ENCODE data around the gene FCAR. TPM values are rescaled to one million over a fixed set of nuclear protein-coding genes. Genes with fewer than 3 reads are reported as not detected.
"Not testable (repeated sequence)": the region's sequence is repeated elsewhere in the genome, so short reads cannot be mapped to it uniquely, and the experiment has no call there.

Gene FCAR
- not detected for total RNA-seq

DNA sequence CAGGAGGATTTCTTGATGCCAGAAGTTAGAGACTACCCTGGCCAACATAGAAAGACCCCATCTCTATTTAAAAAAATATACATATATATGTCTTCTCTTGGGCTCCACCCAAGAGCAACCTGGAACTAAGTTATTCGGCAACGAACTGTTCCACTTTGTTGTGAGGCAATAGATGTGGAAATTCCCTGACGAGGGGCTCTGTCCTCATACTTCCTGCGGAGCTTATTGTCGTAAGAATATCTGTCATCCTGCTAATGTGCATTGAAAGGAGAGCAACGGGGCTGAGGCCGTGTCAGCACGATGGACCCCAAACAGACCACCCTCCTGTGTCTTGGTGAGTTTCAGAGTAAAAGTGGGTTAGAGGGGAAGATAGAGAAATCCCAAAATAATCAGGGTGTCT lies at the start of gene FCAR:
Gene FCAR (plus strand): TSS at position 246 of the 400 bp plus-strand sequence. CDS start 55 bp downstream, at position 301.
- Mint-ChIP-seq H3K4me3 (no peak within 1 kb of the TSS), H3K36me3 (ENCODE audit: low read depth) (no peaks in the 10 kb centered on the region), H3K27me3 (peaks cover 13% of the 10 kb centered on the region), H3K9me3 (peaks cover 3% of the 10 kb centered on the region), H3K27ac (no peak within 1 kb of the TSS), H3K4me1 (peaks cover 6% of the 10 kb centered on the region)
- ChIA-PET POLR2A (no interaction called here), CTCF (interaction anchor here (0.6 kb wide), 1 partner anchor 178 kb away, joined by 3 read pairs; no protein-coding TSS in a partner anchor)
- no peak for DNase-seq

DNA sequence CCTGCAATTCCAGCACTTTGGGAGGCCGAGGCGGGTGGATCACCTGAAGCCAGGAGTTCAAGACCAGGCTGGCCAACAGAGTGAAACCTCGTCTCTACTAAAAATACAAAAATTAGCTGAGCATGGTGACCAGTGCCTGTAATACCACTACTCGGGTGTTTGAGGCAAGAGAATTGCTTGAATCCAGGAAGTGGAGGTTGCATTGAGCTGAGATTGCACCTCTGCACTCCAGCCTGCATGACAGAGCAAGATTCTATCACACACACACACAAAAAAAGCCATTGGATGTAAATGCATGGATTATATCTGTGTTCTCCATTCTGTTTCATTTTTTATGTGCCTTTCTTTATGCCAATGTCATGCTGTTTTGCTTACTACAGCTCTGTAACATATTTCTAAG lies 49.6 kb upstream of the FCAR start:
- CTCF ChIA-PET; H3K36me3 Mint-ChIP-seq (ENCODE audit: low read depth); H3K9me3 Mint-ChIP-seq; H3K4me3 Mint-ChIP-seq; DNase-seq; H3K4me1 Mint-ChIP-seq; POLR2A ChIA-PET; H3K27me3 Mint-ChIP-seq; H3K27ac Mint-ChIP-seq: not testable (repeated sequence)

DNA sequence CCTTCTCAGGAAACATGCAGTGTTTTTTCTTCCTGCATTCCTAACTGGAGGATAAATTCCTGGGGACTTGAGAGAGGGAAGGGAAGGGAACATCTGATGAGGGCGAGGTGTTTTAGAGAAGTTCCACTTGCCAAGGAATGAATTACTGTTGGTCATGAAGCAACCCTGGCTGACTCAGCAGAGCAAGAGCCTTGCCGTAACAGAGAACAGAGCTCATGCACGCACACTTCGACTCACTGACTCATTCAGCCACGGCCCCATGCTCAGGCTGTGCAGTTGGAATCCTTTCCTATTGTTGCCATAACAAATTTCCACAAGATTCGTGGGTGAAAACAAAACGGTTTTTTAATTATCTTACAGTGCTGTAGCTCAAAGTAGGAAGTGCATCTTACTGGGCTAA lies 48.7 kb upstream of the FCAR start:
- H3K9me3 Mint-ChIP-seq; H3K36me3 Mint-ChIP-seq (ENCODE audit: low read depth); H3K27ac Mint-ChIP-seq; H3K27me3 Mint-ChIP-seq; CTCF ChIA-PET; POLR2A ChIA-PET; H3K4me1 Mint-ChIP-seq; DNase-seq; H3K4me3 Mint-ChIP-seq: not testable (repeated sequence)

DNA sequence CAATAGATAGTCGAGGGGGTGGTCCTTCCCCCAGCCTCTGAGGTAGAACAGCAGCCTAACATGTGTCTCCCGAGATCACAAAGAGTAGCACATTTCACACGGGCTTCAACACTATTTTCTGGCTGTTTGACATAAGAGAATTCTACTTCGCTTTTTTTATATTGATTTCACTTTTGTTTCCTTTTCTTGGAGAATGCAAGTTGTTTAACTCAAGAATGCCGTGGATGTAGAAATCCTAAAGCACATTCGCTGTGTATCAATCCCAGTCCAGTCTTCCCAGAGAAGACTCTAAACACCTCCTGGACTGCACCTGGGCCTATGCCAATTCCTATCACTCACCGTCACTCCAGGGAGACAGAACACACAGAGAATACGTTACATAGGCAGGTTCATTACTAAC lies 46.0 kb upstream of the FCAR start:
- CTCF ChIA-PET; DNase-seq; H3K27me3 Mint-ChIP-seq; H3K4me3 Mint-ChIP-seq; H3K4me1 Mint-ChIP-seq; H3K27ac Mint-ChIP-seq; H3K36me3 Mint-ChIP-seq (ENCODE audit: low read depth); H3K9me3 Mint-ChIP-seq; POLR2A ChIA-PET: not testable (repeated sequence)

DNA sequence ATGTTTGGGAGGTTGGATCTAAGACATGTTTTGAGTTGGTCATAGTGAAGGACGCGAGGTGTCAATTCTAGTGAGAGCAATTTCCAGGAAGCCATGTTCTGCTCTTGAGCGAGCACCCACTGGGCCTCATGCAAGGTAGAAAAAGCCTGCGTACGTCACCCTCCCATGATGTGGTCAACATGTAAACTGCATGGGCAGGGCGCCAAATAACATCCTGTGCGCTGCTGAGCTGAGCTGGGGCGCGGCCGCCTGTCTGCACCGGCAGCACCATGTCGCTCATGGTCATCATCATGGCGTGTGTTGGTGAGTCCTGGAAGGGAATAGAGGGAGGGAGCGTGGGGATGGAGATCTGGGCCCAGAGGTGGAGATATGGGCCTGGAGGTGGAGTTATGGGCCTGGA lies 41.5 kb upstream of the FCAR start, which contains the start of gene KIR2DS4:
Gene KIR2DS4 (plus strand): TSS at position 181 of the 400 bp plus-strand sequence.
- H3K27me3 Mint-ChIP-seq; H3K9me3 Mint-ChIP-seq; H3K27ac Mint-ChIP-seq; POLR2A ChIA-PET; H3K4me1 Mint-ChIP-seq; H3K36me3 Mint-ChIP-seq (ENCODE audit: low read depth); CTCF ChIA-PET; H3K4me3 Mint-ChIP-seq; DNase-seq: not testable (repeated sequence)

DNA sequence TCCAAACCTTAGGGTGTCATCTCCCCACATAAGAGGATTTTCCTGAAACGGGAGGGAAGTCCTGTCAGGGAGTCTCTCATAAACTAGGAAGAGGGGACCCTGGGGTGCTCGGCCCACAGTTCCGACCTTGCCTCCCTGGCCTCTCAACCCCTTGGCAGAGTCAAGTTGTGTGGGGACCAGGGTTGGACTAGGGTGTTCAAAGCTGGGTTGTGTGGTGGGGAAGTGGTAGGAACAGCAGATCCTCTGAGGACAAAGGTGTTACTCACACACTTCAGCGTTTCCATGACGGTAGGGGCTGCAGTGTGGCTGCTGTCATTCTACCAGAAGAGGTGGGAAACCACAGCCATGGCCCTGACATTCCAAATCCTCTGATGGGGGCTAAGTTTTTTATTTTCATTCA lies 38.9 kb upstream of the FCAR start:
- POLR2A ChIA-PET, DNase-seq: not testable (repeated sequence)

DNA sequence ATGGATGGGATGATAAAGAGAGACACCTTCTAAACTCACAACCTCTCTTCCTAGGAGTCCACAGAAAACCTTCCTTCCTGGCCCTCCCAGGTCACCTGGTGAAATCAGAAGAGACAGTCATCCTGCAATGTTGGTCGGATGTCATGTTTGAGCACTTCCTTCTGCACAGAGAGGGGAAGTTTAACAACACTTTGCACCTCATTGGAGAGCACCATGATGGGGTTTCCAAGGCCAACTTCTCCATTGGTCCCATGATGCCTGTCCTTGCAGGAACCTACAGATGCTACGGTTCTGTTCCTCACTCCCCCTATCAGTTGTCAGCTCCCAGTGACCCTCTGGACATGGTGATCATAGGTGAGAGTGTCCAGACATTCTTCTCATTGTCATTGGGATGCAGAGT lies 36.5 kb upstream of the FCAR start:
- H3K36me3 Mint-ChIP-seq (ENCODE audit: low read depth); DNase-seq; CTCF ChIA-PET; H3K4me3 Mint-ChIP-seq; POLR2A ChIA-PET; H3K27ac Mint-ChIP-seq; H3K4me1 Mint-ChIP-seq; H3K27me3 Mint-ChIP-seq; H3K9me3 Mint-ChIP-seq: not testable (repeated sequence)

More for the DNA sequence above, 38.9 kb upstream of the FCAR start:
- H3K4me3 Mint-ChIP-seq; CTCF ChIA-PET; H3K27me3 Mint-ChIP-seq; H3K27ac Mint-ChIP-seq; H3K9me3 Mint-ChIP-seq; H3K36me3 Mint-ChIP-seq (ENCODE audit: low read depth); H3K4me1 Mint-ChIP-seq: not testable (repeated sequence)

DNA sequence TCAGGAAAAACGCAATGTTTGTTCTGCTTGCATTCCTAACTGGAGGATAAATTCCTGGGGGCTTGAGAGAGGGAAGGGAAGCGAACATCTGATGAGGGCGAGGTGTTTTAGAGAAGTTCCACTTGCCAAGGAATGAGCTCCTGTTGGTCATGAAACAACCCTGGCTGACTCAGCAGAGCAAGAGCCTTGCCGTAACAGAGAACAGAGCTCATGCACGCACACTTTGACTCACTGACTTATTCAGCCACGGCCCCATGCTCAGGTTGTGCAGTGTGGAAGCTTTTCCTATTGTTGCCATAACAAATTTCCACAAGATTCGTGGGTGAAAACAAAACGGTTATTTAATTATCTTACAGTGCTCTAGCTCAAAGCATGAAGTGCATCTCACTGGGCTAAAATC lies 30.9 kb upstream of the FCAR start:
- DNase-seq; H3K4me1 Mint-ChIP-seq; H3K27ac Mint-ChIP-seq; H3K27me3 Mint-ChIP-seq; H3K36me3 Mint-ChIP-seq (ENCODE audit: low read depth); H3K9me3 Mint-ChIP-seq; H3K4me3 Mint-ChIP-seq; POLR2A ChIA-PET; CTCF ChIA-PET: not testable (repeated sequence)

DNA sequence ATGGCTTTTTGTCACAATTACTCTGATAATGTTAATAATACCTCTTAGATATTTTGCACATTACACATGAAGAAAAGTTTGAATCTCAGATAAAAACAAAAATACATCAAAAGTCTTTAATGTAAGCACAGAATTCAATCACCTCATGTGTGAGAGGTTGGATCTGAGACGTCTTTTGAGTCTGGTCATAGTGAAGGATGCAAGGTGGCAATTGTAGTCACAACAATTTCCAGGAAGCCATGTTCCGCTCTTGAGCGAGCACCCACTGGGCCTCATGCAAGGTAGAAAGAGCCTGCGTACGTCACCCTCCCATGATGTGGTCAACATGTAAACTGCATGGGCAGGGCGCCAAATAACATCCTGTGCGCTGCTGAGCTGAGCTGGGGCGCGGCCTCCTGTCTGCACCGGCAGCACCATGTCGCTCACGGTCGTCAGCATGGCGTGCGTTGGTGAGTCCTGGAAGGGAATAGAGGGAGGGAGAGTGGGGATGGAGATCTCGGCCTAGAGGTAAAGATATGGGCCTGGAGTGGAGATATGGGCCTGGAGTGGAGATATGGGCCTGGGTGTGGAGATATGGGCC lies 23.9 kb upstream of the FCAR start, which contains the start of gene KIR3DL2:
Gene KIR3DL2 (plus strand): TSS at position 383 of the 580 bp plus-strand sequence. CDS start 33 bp downstream, at position 416.
- H3K27me3 Mint-ChIP-seq; CTCF ChIA-PET; H3K36me3 Mint-ChIP-seq (ENCODE audit: low read depth); H3K4me1 Mint-ChIP-seq; H3K27ac Mint-ChIP-seq; H3K9me3 Mint-ChIP-seq; POLR2A ChIA-PET; DNase-seq; H3K4me3 Mint-ChIP-seq: not testable (repeated sequence)

DNA sequence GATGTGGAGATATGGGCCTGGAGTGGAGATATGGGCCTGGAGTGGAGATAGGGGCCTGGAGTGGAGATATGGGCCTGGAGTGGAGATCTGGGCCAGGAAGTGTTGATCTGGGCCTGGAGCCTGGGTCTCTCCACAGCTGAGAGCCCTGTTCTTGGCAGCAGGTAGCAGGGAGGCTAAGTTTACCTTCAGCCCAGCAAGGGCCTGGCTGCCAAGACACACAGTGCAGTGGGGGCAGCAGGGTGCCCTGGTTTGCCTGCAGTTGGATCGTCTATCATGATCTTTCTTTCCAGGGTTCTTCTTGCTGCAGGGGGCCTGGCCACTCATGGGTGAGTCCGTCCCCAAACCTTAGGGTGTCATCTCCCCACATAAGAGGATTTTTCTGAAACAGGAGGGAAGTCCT lies 23.1 kb upstream of the FCAR start:
- ChIA-PET POLR2A (no interaction called here), CTCF (no interaction called here)
- Mint-ChIP-seq H3K27ac (no peak overlapping the region), H3K9me3 (peaks cover 2% of the 10 kb centered on the region), H3K27me3 (no peaks in the 10 kb centered on the region), H3K4me1 (no peaks in the 10 kb centered on the region), H3K4me3 (no peak overlapping the region), H3K36me3 (ENCODE audit: low read depth) (no peaks in the 10 kb centered on the region)
- no peak for DNase-seq

DNA sequence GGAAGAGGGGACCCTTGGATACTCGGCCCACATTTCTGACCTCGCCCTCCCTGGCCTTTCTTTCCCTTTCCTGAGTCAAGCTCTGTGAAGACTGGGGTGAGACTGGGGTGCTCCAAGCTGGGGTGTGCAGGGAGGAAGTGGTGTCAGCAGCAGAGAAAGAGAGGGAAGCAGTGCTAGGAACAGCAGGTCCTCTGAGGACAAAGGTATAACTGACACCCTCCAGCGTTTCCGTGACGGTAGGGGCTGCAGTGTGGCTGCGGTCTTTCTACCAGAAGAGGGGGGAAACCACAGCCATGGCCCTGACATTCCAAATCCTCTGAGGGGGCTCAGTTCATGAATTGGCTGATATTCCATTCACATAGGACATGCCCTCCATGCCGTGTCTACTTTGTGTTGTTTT lies 22.7 kb upstream of the FCAR start:
- Mint-ChIP-seq H3K36me3 (ENCODE audit: low read depth) (no peaks in the 10 kb centered on the region), H3K4me1 (no peaks in the 10 kb centered on the region), H3K27ac (no peak overlapping the region), H3K9me3 (peaks cover 2% of the 10 kb centered on the region), H3K27me3 (no peaks in the 10 kb centered on the region), H3K4me3 (no peak overlapping the region)
- POLR2A ChIA-PET: no interaction called here
- CTCF ChIA-PET: no interaction called here
- DNase-seq: no peak

DNA sequence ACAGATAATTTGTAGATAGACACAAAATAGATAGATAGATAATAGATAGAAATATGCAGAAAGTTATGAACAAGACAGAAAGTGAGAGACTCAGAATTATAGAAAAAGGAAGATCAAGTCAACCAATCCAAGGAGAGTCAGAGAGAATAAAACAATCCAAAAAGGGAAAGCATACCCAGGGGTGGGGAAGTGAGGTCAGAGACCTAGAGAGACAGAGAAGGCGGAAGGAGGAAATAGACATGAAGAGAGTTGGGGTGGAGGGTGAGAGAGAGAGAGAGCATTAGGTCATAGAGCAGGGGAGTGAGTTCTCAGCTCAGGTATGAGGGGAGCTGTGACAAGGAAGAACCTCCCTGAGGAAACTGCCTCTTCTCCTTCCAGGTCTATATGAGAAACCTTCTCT lies 18.8 kb upstream of the FCAR start:
- H3K27me3 Mint-ChIP-seq; CTCF ChIA-PET; H3K4me3 Mint-ChIP-seq; DNase-seq; H3K9me3 Mint-ChIP-seq; H3K36me3 Mint-ChIP-seq (ENCODE audit: low read depth); H3K4me1 Mint-ChIP-seq; H3K27ac Mint-ChIP-seq; POLR2A ChIA-PET: not testable (repeated sequence)

DNA sequence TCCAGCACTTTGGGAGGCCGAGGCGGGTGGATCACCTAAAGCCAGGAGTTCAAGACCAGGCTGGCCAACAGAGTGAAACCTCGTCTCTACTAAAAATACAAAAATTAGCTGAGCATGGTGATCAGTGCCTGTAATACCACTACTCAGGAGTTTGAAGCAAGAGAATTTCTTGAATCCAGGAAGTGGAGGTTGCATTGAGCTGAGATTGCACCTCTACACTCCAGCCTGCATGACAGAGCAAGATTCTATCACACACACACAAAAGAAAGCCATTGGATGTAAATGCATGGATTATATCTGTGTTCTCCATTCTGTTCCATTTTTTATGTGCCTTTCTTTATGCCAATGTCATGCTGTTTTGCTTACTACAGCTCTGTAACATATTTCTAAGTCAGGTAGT lies 15.6 kb upstream of the FCAR start:
- CTCF ChIA-PET, H3K4me3 Mint-ChIP-seq, POLR2A ChIA-PET: not testable (repeated sequence)

DNA sequence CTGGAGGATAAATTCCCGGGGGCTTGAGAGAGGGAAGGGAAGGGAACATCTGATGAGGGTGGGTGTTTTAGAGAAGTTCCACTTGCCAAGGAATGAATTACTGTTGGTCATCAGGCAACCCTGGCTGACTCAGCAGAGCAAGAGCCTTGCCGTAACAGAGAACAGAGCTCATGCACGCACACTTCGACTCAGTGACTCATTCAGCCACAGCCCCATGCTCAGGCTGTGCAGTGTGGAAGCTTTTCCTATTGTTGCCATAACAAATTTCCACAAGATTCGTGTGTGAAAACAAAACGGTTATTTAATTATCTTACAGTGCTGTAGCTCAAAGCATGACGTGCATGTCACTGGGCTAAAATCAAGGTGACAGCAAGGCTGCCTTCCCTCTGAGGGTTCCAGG lies 14.6 kb upstream of the FCAR start:
- H3K36me3 Mint-ChIP-seq (ENCODE audit: low read depth); H3K4me3 Mint-ChIP-seq; H3K27ac Mint-ChIP-seq; POLR2A ChIA-PET; H3K27me3 Mint-ChIP-seq; DNase-seq; H3K9me3 Mint-ChIP-seq; H3K4me1 Mint-ChIP-seq; CTCF ChIA-PET: not testable (repeated sequence)

More for the DNA sequence above, 15.6 kb upstream of the FCAR start:
- H3K27me3 Mint-ChIP-seq; DNase-seq; H3K4me1 Mint-ChIP-seq; H3K36me3 Mint-ChIP-seq (ENCODE audit: low read depth); H3K27ac Mint-ChIP-seq; H3K9me3 Mint-ChIP-seq: not testable (repeated sequence)

DNA sequence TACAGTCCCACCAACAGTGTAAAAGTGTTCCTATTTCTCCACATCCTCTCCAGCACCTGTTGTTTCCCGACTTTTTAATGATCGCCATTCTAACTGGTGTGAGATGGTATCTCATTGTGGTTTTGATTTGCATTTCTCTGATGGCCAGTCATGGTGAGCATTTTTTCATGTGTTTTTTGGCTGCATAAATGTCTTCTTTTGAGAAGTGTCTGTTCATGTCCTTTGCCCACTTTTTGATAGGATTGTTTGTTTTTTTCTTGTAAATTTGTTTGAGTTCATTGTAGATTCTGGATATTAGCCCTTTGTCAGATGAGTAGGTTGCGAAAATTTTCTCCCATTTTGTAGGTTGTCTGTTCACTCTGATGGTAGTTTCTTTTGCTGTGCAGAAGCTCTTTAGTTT lies 10.6 kb upstream of the FCAR start:
- CTCF ChIA-PET; H3K9me3 Mint-ChIP-seq; DNase-seq; H3K27me3 Mint-ChIP-seq; H3K36me3 Mint-ChIP-seq (ENCODE audit: low read depth); H3K4me3 Mint-ChIP-seq; H3K27ac Mint-ChIP-seq; H3K4me1 Mint-ChIP-seq; POLR2A ChIA-PET: not testable (repeated sequence)

Data from activated CD4-positive, alpha-beta memory T cell treated with anti-CD3 and anti-CD28 coated beads, Interleukin-2, amount 10 ng/mL, durations not matched to agents 7 days and 5 days (primary cell).